Measurements from ENCODE around the gene STK17A. TPM values are rescaled to one million over a fixed set of nuclear protein-coding genes. Genes with fewer than 3 reads are reported as not detected.

Gene STK17A
- total and polyA plus RNA-seq, 2 of the 8 experiments (the other 6 are each of a cell fraction or from before 2014, with no cell fraction given): 2.2 to 12.2 TPM

- Histone ChIP-seq H3K4me2 (ENCODE audit: insufficient read depth in 1 of 2, low read depth in 2 of 2, low read length in 2 of 2) (no peak overlapping the region), H2BK5ac (ENCODE audit: low read depth, low read length) (no peak overlapping the region), H4K5ac (ENCODE audit: insufficient read length, low read depth, low read length) (no peak overlapping the region), H3K27me3 (replicated peaks in 1 of 4; ENCODE audit: control insufficient read depth in 3 of 4, extremely low read depth in 1 of 4, insufficient read depth in 3 of 4, low read length in 3 of 4) (no peaks in the 10 kb centered on the region), H3K23me2 (ENCODE audit: low read depth, low read length) (no peaks in the 10 kb centered on the region), H3K18ac (ENCODE audit: extremely low read depth, low read length) (no peak overlapping the region), H3K56ac (replicated peaks; ENCODE audit: insufficient read length, low read depth, low read length) (no peak overlapping the region), H2BK15ac (ENCODE audit: low read length) (no peak overlapping the region), H3K4me1 (replicated peaks in 1 of 4; ENCODE audit: control insufficient read depth in 3 of 4, insufficient read depth in 4 of 4, low read length in 3 of 4) (peaks cover 0 to 2% (median 0%) of the 10 kb centered on the region in 4 experiments; a peak in 1 of 7 replicates), H3K36me3 (ENCODE audit: control insufficient read depth in 2 of 4, insufficient read depth in 4 of 4, low read length in 3 of 4) (peaks cover 0 to 13% (median 2%) of the 10 kb centered on the region in 4 experiments; a peak in 2 of 8 replicates), H3K9ac (replicated peaks in 1 of 4; ENCODE audit: extremely low read depth in 1 of 4, low read depth in 3 of 4, low read length in 3 of 4) (no peak overlapping the region), H2BK120ac (replicated peaks; ENCODE audit: low read depth, low read length) (no peak overlapping the region), H2BK12ac (ENCODE audit: low read depth, low read length) (no peak overlapping the region), H4K20me1 (replicated peaks in 1 of 2; ENCODE audit: control insufficient read depth in 1 of 2, insufficient read depth in 2 of 2, low read length in 2 of 2) (peaks cover 0 to 1% of the 10 kb centered on the region in 2 experiments), H3K27ac (ENCODE audit: low read depth, low read length) (no peak overlapping the region), H3K79me1 (ENCODE audit: low read depth, low read length) (no peaks in the 10 kb centered on the region), H3K9me3 (ENCODE audit: insufficient read depth in 2 of 2, low read depth in 1 of 2, low read length in 1 of 2) (no peaks in the 10 kb centered on the region), H3K4me3 (ENCODE audit: extremely low read depth in 1 of 4, insufficient read depth in 2 of 4, low read depth in 3 of 4, low read length in 4 of 4) (no peak overlapping the region), H4K91ac (replicated peaks; ENCODE audit: insufficient read length, low read length) (no peak overlapping the region), H3K23ac (ENCODE audit: insufficient read length) (no peak overlapping the region), H4K8ac (ENCODE audit: extremely low read depth, insufficient read depth, low read length) (no peak overlapping the region), H2AFZ (ENCODE audit: low read length) (no peak overlapping the region), H2BK20ac (ENCODE audit: low read length) (no peak overlapping the region), H3K4ac (replicated peaks; ENCODE audit: insufficient read length, low read depth, low read length) (no peak overlapping the region), H2AK5ac (ENCODE audit: low read depth, low read length) (no peak overlapping the region), H3K79me2 (ENCODE audit: control insufficient read depth in 1 of 2, insufficient read depth in 2 of 2, low read length in 2 of 2) (no peaks in the 10 kb centered on the region), H3K14ac (ENCODE audit: insufficient read length) (no peak overlapping the region)
- TF ChIP-seq JUND (IDR thresholded peaks at IDR 0.05; ENCODE audit: low read length) (0 out of 2 replicates have a peak, but pooled peaks have one; percentile 32), TEAD4 (IDR thresholded peaks at IDR 0.05; ENCODE audit: low read depth, low read length) (no peak), SP4 (IDR thresholded peaks at IDR 0.05; ENCODE audit: low read length) (no peak), SP1 (IDR thresholded peaks at IDR 0.05; ENCODE audit: low read depth, low read length) (no peak)
- FAIRE-seq (no peak), DNase-seq (ENCODE audit: low read depth in 1 of 2, low spot score in 2 of 2) (no peak)
- ChIA-PET POLR2A (ENCODE audit: partially characterized antibody) (interaction anchor here (0.7 to 1.0 kb wide), 3 partner anchors 31 to 98 kb away, joined by 3 to 4 read pairs (median 3); no protein-coding TSS in a partner anchor), CTCF (ENCODE audit: partially characterized antibody) (interaction anchor here (1.0 to 2.0 kb wide), 2 partner anchors 43 to 96 kb away, joined by 3 to 9 read pairs; partner anchors contain the start of gene STK17A)
Observed at GRCh38 chr7:43625453-43625852, 42.5 kb downstream of the STK17A start.
